ENCODE data around the gene SNRNP200.
"Not testable (repeated sequence)": the region's sequence is repeated elsewhere in the genome, so short reads cannot be mapped to it uniquely, and the experiment has no call there.

SNRNP200 gene

DNA sequence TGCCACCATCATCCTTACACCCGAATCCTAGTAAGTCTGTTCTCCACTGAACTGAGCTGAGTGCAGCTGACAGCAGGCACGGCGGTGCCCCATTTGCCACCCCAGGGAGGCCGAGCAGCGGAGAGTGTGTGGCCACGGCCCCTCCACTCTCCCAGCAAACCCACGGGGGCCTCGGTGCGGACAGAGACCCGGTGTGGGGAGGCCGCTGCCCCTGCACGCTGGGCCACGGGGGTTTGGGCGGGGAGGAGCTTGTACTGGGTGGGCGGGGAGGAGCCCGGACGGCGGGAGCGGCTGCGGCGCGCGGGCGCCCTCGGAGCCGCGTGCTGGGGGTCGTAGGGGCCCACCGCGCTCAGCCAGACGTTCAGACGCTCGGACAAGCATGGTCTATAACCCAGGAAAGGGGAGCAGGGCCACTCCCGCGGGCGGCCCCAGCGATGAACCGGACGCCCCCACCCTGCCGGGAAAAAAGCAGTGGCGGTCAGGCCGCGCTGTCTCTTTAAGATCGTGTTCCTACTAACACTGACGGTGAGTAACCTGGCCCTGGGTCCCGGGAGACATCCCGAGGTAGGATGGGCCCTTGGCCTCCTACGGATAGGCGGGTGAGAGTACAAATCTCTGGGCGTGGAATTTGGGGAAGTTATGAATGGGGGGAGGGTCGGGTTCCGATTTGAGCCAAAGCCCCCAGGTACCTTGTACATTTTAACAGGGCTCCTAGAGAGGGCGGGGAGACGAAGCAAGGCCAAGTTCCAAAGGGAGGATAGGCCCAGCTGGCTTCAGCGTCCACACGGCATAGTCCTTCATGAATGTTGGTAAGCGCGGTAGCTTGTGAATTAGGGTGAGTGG lies 19.9 kb upstream of the SNRNP200 start, which contains the start of gene ITPRIPL1:
ITPRIPL1 (plus strand) TSS at position 277 of the 843 bp plus-strand sequence; CDS start at position 800, 523 bp downstream.
- DNase-seq (ENCODE audit: low read depth): no peak

DNA sequence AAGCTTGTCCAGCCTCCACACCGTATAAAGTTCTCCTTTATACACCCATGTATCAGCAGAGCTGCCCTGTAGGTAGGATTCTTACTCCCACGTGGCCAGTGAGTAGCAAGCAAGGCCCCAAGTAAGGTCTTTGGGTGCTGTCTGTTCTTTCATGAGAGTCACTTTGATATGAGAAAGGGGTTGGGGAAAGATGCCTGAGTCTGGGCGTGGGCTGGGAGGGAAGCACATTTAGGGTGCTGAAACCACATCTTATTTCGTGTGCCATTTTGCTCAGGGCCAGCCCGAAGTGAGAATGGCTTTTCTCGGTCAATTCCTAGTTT lies 19.3 kb upstream of the SNRNP200 start:
- DNase-seq (ENCODE audit: low read depth): no peak

DNA sequence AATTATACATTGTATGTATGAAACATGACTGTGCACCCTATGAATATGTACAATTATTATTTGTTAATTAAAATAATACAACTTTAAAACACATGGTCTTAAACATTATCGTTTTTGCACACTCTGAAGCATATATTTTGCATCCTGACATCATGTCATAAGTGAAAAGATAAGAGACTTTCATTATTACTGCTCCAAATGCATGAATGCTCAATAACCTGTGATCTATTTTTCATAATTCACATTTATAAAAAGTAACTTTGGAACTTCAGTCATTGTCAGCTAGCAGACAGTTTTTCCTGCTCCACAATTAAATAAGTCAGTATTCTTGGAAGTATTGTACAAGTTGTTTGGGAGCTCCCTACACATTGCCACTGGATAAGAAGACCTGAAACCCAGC lies 18.5 kb upstream of the SNRNP200 start:
- DNase-seq (ENCODE audit: low read depth): no peak

DNA sequence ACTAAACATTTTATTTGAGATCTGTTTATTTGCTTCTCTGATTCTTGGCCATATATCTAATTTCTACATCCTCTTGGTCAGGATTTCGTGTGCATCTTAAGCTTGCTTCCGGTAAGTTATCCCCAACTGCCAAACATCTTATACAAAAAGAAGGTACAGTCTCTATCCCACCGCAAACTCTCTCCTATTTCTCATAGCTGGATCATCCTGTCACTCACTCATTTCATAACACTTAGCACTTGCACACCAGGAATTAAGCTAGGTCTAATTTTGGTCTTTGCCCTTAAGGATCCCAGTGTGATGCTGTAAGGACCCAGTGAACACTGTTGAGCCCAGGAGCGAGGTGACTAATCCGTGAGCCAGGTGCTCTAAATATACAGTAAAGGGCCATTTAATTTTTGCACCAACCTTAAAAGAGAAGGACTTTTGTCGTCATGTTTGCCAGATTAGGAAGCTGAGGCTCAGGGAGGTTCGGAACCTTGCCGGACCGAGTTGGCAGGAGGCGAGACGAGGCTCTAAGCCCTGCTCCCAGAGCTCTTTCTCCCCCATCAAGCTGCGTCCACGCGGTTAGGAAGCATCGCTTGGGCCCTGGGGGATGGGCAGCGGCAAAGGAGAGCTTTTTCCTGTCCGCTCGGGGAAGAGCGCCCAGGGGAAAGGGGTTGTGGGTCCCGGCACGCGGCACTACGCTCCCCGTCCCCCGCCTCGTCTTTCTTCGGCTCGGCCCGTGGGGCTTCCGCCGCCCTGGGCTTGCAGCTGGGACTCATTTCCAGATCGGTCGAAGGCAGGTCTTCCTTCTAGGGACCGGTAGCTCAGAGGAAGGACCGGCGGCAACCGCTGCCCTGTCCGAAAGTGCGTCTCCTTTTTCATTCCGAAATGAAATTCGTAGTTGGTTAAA lies 15.6 kb upstream of the SNRNP200 start:
- DNase-seq (ENCODE audit: low read depth): no peak

DNA sequence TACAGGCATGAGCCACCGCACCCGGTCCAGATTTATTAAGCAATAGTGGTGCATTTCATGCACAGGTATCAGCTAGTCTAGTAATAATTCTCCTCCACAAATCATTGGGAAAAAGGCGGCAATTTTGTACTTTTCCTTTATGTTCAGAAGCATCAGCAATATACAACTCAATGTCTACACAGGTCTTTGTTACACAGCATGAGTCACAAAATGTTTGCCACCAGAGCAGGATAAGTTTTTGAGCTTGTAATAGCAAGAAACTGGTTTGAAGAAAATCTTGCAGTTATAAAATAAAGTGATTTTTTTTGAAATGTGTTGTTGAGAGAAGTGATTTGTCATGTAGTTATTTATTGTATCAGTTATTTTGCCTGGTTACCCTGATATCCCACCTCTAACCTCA lies 15.0 kb upstream of the SNRNP200 start:
- no peak for DNase-seq (ENCODE audit: low read depth)

DNA sequence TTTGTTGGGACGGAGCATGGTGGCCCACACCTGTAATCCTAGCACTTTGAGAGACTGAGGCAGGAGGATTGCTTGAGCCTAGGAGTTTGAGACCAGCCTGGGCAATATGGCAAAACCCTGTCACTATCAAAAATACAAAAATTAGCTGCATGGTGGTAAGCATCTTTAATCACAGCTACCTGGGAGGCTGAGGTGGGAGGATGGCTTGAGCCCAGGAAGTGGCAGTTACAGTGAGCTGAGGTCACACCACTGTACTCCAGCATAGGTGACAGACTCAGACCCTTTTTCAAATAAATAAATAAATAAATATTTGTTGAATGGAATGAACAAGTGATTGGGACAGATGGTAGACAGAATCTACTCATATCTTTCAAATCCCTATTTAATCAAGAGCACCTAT lies 14.1 kb upstream of the SNRNP200 start:
- DNase-seq (ENCODE audit: low read depth): no peak

DNA sequence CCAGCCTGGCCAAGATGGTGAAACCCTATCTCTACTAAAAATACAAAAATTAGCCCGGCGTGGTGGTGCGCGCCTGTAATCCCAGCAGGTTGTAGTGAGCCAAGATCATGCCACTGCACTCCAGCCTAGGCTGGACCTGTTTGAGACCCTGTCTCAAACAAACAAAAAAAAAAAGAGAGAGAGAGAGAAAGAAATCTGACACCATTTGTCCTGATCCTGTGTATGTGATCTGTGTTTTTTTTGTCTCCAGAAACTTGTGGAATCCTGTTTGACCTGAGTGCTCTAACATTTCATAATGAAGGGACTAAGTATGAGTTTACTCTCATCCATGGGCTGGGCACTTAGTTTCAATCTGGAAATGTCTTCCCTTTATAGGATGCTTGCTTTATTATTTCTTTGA lies 13.4 kb upstream of the SNRNP200 start:
- no peak for DNase-seq (ENCODE audit: low read depth)

DNA sequence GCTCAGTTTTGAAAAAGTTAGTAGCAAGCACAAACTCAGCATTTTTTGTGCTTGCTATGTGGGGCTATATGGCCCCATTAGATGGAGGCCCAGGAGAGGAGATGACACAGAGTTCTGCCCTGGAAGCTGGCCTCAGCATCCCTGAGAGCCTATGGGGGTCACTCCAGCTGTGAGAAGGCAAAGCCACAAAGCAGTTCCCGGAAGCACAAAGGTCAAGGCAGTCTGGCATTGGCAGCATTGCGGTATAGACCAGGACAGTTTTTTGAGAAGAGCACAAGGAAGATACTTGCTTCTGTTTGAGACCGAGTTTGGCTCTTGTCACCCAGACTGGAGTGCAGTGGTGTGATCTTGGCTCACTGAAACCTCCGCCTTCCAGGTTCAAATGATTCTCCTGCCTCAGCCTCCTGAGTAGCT lies 12.2 kb upstream of the SNRNP200 start:
- no peak for DNase-seq (ENCODE audit: low read depth)

DNA sequence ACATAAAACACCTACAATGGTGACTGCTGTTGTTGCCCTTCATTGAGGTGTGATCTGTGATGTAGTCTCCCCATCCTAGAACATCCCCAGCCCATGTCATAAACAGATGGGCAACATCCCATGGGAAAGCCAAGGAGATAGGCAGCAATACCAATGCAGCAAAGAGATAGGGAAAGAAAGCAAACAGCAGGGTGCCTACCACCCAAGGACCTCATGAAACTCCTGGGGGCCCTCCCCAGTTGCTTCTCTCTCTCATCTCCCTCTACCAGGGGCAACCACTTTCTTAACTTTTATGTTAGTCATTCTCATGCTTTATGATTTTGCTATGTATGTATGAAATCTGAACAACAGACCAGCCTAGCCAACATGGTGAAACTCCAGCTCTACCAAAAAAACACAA lies 11.7 kb upstream of the SNRNP200 start:
- no peak for DNase-seq (ENCODE audit: low read depth)

DNA sequence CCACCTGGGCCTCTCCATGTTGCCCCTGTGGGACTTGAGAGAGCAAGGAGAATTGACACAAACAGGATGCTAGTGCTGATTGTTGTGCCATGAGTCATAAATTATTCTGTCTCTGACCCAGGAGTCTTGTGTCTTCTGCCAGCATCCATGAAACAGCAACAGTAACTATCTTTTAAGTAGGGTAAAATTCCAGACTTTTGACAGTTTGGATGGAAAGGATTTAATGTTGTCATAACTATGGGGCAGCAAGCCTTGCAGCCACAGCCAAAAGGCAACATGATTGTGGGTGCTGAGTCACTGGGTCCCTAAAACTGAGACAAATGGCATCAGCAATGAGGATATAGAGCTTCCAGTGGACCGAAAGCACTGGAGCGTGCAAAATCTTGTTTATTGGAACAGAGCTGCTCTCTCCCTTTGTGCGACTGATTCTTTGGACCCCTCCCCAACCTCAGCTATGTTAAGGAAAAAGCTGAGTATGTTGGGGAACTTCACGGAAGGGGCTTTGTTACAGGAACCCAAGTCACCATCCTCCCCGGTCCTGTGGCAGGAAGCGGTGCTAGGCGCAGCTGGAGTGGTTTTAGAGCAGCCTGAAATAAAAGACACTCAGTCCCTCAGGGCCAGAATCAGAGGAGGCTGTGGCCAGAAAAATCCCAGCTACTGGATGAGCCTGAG lies 10.2 kb upstream of the SNRNP200 start:
- no peak for DNase-seq (ENCODE audit: low read depth)

DNA sequence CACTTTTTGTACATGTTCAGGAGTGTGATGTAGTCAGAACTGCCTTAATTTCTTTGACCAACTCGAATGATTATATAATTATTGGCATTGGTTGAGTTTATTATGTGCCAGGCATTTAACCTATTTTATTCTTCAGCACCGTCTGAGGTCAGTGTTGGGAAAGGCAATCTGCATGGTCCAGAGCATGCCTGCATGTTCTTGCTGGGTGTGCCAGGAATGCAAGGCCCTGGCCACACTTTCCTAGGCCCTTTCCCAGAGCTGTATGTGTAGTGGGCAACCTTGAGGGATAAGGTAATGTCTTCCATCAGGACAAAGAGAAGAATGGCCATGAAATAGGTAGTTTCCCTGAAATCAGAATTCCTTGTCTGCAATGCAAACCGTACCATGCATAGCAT lies 9.7 kb upstream of the SNRNP200 start:
- DNase-seq (ENCODE audit: low read depth): no peak

DNA sequence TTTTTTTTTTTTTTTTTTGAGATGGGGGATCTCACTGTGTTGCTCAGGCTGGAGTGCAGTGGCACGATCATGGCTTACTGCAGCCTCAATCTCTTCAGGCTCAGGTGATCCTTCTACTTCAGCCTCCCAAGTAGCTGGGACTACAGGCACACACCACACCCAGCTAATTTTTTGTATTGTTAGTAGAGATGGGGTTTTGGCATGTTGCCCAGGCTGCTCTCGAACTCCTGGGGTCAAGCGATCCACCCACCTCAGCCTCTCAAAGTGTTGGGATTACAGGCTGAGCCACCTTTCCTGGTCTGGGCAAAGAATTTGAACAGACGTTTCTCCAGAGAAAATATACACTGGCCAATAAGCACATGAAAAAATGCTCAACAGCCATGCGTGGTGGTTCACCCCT lies 2.9 kb upstream of the SNRNP200 start:
- DNase-seq (ENCODE audit: low read depth): no peak

DNA sequence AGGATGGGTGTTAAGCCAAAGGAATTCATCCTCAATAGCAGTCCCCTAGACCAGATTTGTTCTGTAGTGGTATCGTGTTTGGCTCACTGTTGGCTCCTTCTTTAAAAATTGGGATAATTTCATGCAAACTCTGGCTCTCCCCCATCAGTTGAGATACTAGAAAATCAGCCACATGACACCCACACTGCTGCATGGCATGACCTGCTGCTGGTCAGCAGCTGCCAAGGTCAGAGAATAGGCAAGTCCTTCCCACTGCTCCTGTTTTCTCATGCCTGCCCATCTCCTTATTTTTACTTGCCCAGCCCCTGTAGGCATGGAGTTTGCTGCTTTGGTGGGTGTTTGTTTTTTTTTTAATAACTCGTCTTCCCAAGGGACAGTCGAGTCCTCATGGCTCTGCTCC lies 1.0 kb upstream of the SNRNP200 start:
- no peak for DNase-seq (ENCODE audit: low read depth)

DNA sequence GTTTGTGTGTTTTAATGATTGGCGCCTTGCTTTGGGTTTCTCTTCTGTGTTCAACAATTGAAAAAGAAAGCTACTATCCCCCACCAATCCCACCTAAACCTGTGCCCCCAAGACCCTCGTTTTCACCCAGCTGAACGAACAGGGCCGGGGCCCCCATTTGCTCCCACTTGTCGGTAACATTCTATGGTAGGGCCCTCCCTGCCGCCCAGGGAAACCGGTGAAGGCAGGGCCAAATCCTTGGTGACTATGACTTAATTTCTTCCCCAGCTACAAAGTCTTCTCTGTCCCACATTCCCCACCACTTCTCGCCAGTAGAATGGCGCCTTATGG lies 598 bp upstream of the SNRNP200 start:
- DNase-seq (ENCODE audit: low read depth): no peak

DNA sequence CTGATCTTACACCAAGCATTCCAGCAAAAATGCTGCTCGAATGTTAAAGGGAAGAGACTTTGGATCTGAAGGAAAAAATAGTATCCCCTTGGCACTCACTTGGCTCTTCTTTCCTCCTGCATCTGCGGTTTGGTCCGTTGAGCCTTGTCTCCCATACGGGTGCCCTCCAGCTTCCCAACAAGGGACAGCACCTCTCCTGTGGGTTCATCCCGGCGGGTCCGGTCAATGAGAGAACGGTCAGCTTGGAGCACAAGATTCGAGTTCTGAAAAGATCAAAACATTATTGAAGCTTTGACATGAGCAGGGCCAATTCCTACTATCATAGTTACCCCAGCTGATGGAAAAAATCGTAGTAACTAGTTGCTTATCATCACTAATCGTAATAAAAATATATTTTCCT lies 740 bp downstream of the SNRNP200 start:
- no peak for DNase-seq (ENCODE audit: low read depth)

DNA sequence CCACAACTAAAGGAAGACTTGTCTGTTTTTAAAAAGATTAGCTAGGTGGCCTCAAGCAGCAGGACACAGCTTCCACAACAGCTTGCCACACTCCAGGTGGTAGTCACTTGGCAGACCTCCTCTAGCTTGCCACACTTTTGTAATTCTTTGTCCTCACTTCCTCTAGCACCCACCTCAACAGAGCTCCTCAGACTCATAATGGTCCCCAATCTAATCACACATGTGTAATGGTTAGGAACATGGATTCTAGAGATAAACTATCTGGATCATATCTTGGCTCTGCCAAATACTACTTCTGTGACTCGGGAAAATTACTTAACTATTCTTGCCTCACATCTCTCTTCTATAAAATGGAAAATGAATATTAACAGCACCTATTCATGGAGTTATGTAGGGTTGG lies 3.5 kb downstream of the SNRNP200 start:
- DNase-seq (ENCODE audit: low read depth): no peak

DNA sequence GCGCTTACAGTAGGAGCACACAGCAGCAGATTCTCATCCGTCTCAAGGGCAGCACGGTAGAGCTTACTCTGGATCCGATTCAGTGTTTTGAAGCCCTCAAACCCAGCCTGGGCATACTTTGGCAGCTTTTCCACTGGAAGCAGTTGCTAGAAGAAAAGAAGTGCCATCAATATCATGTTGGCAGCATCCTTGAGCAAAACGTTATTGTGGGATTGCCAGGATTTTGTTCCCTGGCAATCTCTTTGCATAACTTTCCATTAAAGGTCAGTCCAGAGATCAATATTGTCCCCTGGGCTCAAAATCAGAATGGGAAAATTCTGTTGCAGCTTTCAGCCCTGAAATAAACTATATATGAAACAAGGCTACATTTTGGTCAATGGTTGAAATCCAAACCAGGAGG lies 8.4 kb downstream of the SNRNP200 start:
- no peak for DNase-seq (ENCODE audit: low read depth)

DNA sequence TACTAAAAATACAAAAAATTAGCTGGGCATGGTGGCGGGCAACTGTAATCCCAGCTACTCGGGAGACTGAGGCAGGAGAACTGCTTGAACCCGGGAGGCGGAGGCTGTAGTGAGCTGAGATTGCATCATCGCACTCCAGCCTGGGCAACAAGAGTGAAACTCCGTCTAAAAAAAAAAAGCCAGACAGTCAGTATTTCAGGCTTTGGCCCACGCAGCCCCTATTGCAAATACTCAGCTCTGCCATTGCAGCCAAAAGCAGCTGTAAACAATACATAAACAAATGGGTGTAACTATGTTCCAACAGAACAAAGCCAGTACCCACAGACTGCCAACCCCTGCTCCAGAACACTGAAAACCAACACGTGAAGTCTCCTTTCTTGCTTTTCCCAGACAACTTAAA lies 11.1 kb downstream of the SNRNP200 start:
- DNase-seq (ENCODE audit: low read depth): not testable (repeated sequence)

DNA sequence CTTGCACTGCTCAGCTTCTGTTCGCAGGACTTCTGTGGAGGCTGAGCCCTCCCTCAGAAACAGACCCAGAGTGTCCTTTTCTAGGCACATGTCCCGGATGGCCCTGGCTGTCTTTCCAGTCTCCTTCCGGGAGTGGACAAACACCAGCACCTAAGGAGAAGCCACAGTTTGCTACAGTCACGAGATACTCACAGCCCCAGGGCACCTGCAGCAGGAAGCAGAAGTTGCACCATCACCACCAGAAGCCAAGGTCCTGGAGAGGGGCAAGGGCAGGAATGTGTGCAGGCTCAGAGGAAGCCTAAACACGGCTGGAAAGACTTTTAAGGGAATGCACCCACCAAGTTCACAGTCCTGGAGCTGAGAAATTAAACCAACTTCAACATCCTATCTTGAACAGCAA lies 13.6 kb downstream of the SNRNP200 start:
- no peak for DNase-seq (ENCODE audit: low read depth)

DNA sequence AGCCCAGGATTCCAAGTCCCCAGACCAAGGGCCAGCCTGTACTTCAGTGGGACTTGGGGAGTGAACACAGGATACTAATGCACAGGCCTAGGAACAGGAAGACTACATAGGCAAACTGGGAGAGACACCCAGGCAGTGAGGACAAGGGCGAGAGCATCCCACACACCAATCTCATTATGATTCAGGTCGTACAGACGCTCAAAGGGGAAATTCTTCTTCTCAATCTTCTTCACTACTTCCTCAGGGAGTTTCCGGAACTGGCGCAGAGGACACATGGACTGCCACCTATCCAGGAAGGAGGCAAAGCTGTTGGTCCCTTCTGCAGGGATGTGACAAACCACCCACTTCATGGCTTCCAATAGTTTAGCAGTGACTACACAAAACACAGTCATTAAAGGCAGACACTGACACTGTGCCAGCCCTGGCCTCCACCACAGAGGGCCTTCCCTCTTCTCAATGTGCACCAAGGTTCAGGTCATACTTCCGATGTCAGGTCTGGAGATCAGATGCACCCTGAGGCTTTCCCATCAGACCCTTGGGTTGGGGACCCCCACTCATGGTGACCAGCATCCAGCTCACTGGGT lies 18.0 kb downstream of the SNRNP200 start:
- no peak for DNase-seq (ENCODE audit: low read depth)

DNA sequence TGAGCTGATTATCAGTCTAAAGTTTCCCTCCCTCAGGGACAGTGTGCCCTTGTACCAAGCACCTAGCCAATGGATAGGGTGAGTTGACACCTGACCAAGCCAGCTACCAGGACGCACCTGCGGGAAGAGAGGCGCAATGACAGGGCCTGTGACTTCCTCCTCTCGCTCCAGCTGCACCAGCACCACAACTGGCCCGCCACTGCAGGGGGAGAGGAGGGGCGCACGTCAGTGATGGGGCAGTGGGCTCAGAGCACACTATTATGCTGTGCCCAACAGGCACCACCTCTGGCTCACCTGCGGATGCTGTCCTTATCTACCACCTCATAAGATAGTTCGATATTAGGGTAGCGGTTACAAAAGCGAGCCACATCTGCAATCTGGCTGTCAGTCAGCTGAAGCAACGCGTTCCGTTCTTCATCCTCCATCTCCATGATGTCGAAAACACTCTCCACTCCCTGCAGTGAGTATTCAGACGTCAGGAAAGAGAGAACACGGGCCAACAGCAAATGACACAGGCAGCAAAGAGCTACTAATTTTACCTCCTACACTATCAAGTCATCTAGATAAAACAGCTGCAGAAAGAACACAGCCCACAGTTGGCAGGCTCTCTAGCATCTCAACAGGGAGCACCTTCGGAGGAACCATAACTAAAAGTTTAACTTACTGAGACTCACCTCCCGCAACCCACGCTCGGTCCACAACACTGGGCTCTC lies 28.4 kb downstream of the SNRNP200 start:
- DNase-seq (ENCODE audit: low read depth): no peak

All from stimulated activated CD8-positive, alpha-beta memory T cell treated with anti-CD3 and anti-CD28 coated beads, Interleukin-12 subunit alpha, Interleukin-12 subunit beta, amount 100 ng/mL, for 1 hour (primary cell).